Vagina (tissue), 2 donors: ENCODE data around the gene DENND5B. TPM values are rescaled to one million over a fixed set of nuclear protein-coding genes. Genes with fewer than 3 reads are reported as not detected.

ENCODE experiments used
- DNase-seq, 2 donors: peaks; one replicate each; pipeline ENCODE4 v3.0.0-alpha.2; 2017; ENCODE audit errors: extremely low spot score in 2 of 2
- H3K27ac ChIP-seq: fragments of 200-600 bp; sonication (generic); one replicate; pipeline ENCODE4 v1.5.1; 2019
- H3K27me3 ChIP-seq: fragments of 200-600 bp; sonication (generic); one replicate; pipeline ENCODE4 v1.5.1; 2019
- H3K36me3 ChIP-seq, 2 donors: fragments of 200-600 bp; sonication (generic); one replicate each; pipeline ENCODE4 v1.5.1; 2017 to 2019
- H3K4me1 ChIP-seq: fragments of 200-600 bp; sonication (generic); one replicate; pipeline ENCODE4 v1.5.1; 2019
- H3K4me3 ChIP-seq, 2 donors: fragments of 200-600 bp; sonication (generic); 1 replicate in 1 of 2; 2 replicates in 1 of 2; pipeline ENCODE4 v1.5.1; 2016 to 2019
- H3K9me3 ChIP-seq: fragments of 200-600 bp; sonication (generic); one replicate; pipeline ENCODE4 v1.5.1; 2019
- CTCF ChIP-seq, 3 experiments: fragments of 450-650 bp in 2 of 3; fragments of 200-600 bp in 1 of 3; sonication (generic) in 1 of 3; IDR thresholded peaks; one replicate each; pipeline ENCODE4 v1.5.1; 2017 to 2019; ENCODE audit warnings: antibody characterized with exemption in 3 of 3, mild to moderate bottlenecking in 2 of 3, moderate library complexity in 2 of 3
- POLR2A ChIP-seq, 2 donors: fragments of 450-650 bp; IDR thresholded peaks; one replicate each; pipeline ENCODE4 v1.6.1; 2017; ENCODE audit warnings: antibody characterized with exemption in 2 of 2, mild to moderate bottlenecking in 2 of 2, moderate library complexity in 2 of 2
- POLR2AphosphoS5 ChIP-seq, 2 donors: sonication (generic); formaldehyde crosslinking; IDR thresholded peaks; one replicate each; pipeline ENCODE4 v1.9.0; 2017; ENCODE audit warnings: antibody characterized with exemption in 2 of 2, mild to moderate bottlenecking in 2 of 2, low read depth in 1 of 2; ENCODE audit not compliant: insufficient read depth in 1 of 2
- intact Hi-C: fragments of 100-400 bp; cut with DNase I; formaldehyde crosslinking; loops from one replicate; pipeline ENCODE4 v1.15.1; 2023
- total RNA-seq: library from RNA; depleted of rRNA; stranded (reverse); fragments of >200 nt; gene quantifications from one replicate; pipeline ENCODE4 v1.2.3, GENCODE V29; 2016

DENND5B gene
- total RNA-seq, 1 donor from 2014 or later, result 25.3 TPM

- intact Hi-C loops, result no loop called here
- DNase-seq, result no peak
Observed at GRCh38 chr12:31533470-31533869, 57.5 kb downstream of the DENND5B start.

GRCh38 chr12:31531893-31532292 lies 59.0 kb downstream of the DENND5B start:
- H3K36me3 ChIP-seq, result no peaks in the 10 kb centered on the region
- H3K27ac ChIP-seq, result no peak overlapping the region
- no peaks in the 10 kb centered on the region for H3K9me3 ChIP-seq
- no peak for DNase-seq
- H3K4me3 ChIP-seq, result no peak overlapping the region
- intact Hi-C loops, result no loop called here
- H3K4me1 ChIP-seq, result peaks cover 7% of the 10 kb centered on the region
- no peak for TF ChIP-seq POLR2AphosphoS5 (IDR thresholded peaks at IDR 0.05; ENCODE audit: insufficient read depth in 1 of 2, low read depth in 1 of 2)
- TF ChIP-seq POLR2A (IDR thresholded peaks at IDR 0.05), result no peak
- TF ChIP-seq CTCF (IDR thresholded peaks at IDR 0.05), result no peak
- no peaks in the 10 kb centered on the region for H3K27me3 ChIP-seq

More at GRCh38 chr12:31533470-31533869, 57.5 kb downstream of the DENND5B start:
- TF ChIP-seq CTCF (IDR thresholded peaks at IDR 0.05), result no peak
- TF ChIP-seq POLR2AphosphoS5 (IDR thresholded peaks at IDR 0.05; ENCODE audit: insufficient read depth in 1 of 2, low read depth in 1 of 2), result no peak
- TF ChIP-seq POLR2A (IDR thresholded peaks at IDR 0.05), result no peak
- H3K9me3 ChIP-seq, result no peaks in the 10 kb centered on the region
- H3K36me3 ChIP-seq, result no peaks in the 10 kb centered on the region
- H3K27ac ChIP-seq, result no peak overlapping the region
- H3K4me1 ChIP-seq, result peaks cover 7% of the 10 kb centered on the region
- H3K4me3 ChIP-seq, result no peak overlapping the region
- no peaks in the 10 kb centered on the region for H3K27me3 ChIP-seq

- H3K27me3 ChIP-seq, result no peaks in the 10 kb centered on the region
- H3K9me3 ChIP-seq, result no peaks in the 10 kb centered on the region
- peaks cover 1% of the 10 kb centered on the region for H3K4me1 ChIP-seq
- no peak overlapping the region for H3K4me3 ChIP-seq
- no peak for DNase-seq
- H3K36me3 ChIP-seq, result no peaks in the 10 kb centered on the region
- no peak for TF ChIP-seq POLR2AphosphoS5 (IDR thresholded peaks at IDR 0.05; ENCODE audit: insufficient read depth in 1 of 2, low read depth in 1 of 2)
- TF ChIP-seq CTCF (IDR thresholded peaks at IDR 0.05), result no peak
- no peak for TF ChIP-seq POLR2A (IDR thresholded peaks at IDR 0.05)
- no peak overlapping the region for H3K27ac ChIP-seq
- intact Hi-C loops, result no loop called here
Observed at GRCh38 chr12:31528095-31528494, 62.8 kb downstream of the DENND5B start.

- no peak overlapping the region for H3K4me3 ChIP-seq
- H3K4me1 ChIP-seq, result no peaks in the 10 kb centered on the region
- H3K9me3 ChIP-seq, result no peaks in the 10 kb centered on the region
- no peak for TF ChIP-seq POLR2A (IDR thresholded peaks at IDR 0.05)
- no peak for TF ChIP-seq CTCF (IDR thresholded peaks at IDR 0.05)
- TF ChIP-seq POLR2AphosphoS5 (IDR thresholded peaks at IDR 0.05; ENCODE audit: insufficient read depth in 1 of 2, low read depth in 1 of 2), result no peak
- no peak overlapping the region for H3K27ac ChIP-seq
- no peak for DNase-seq
- H3K36me3 ChIP-seq, result no peaks in the 10 kb centered on the region
- intact Hi-C loops, result no loop called here
- no peaks in the 10 kb centered on the region for H3K27me3 ChIP-seq
Observed at GRCh38 chr12:31527083-31527482, 63.9 kb downstream of the DENND5B start.

- no peaks in the 10 kb centered on the region for H3K9me3 ChIP-seq
- H3K4me1 ChIP-seq, result no peaks in the 10 kb centered on the region
- no peak for TF ChIP-seq POLR2A (IDR thresholded peaks at IDR 0.05)
- no peak for TF ChIP-seq CTCF (IDR thresholded peaks at IDR 0.05)
- no peak for TF ChIP-seq POLR2AphosphoS5 (IDR thresholded peaks at IDR 0.05; ENCODE audit: insufficient read depth in 1 of 2, low read depth in 1 of 2)
- no peak overlapping the region for H3K4me3 ChIP-seq
- no peaks in the 10 kb centered on the region for H3K36me3 ChIP-seq
- no peak for DNase-seq
- no peaks in the 10 kb centered on the region for H3K27me3 ChIP-seq
- no peak overlapping the region for H3K27ac ChIP-seq
- intact Hi-C loops, result no loop called here
Observed at GRCh38 chr12:31526158-31526546, 64.8 kb downstream of the DENND5B start.
